Measurements from ENCODE around the gene OR5B12.
"Not testable (repeated sequence)": the region's sequence is repeated elsewhere in the genome, so short reads cannot be mapped to it uniquely, and the experiment has no call there.

Gene OR5B12

GRCh38 chr11:58442136-58442535 lies at the start of gene OR5B12:
TSS of gene OR5B12 (minus strand) at chr11:58442236. CDS start at chr11:58440151, 2,085 bp downstream.
- no peak for FAIRE-seq

- FAIRE-seq, result no peak
Measured at GRCh38 chr11:58490827-58491226, 48.8 kb upstream of the OR5B12 start.

- no peak for FAIRE-seq
Measured at GRCh38 chr11:58487170-58487569, 45.1 kb upstream of the OR5B12 start.

- no peak for FAIRE-seq
Measured at GRCh38 chr11:58485961-58486360, 43.9 kb upstream of the OR5B12 start.

- FAIRE-seq, result no peak
Measured at GRCh38 chr11:58471892-58472291, 29.9 kb upstream of the OR5B12 start.

- no peak for FAIRE-seq
Measured at GRCh38 chr11:58466293-58466692, 24.3 kb upstream of the OR5B12 start.

- no peak for FAIRE-seq
Measured at GRCh38 chr11:58465690-58466089, 23.7 kb upstream of the OR5B12 start.

- FAIRE-seq, result no peak
Measured at GRCh38 chr11:58451585-58451984, 9.5 kb upstream of the OR5B12 start.

- no peak for FAIRE-seq
Measured at GRCh38 chr11:58446294-58446693, 4.3 kb upstream of the OR5B12 start.

GRCh38 chr11:58444300-58444699 lies 2.3 kb upstream of the OR5B12 start:
- no peak for FAIRE-seq

- FAIRE-seq, result no peak
Measured at GRCh38 chr11:58438486-58438885, 3.5 kb downstream of the OR5B12 start.

- no peak for FAIRE-seq
Measured at GRCh38 chr11:58434217-58434616, 7.8 kb downstream of the OR5B12 start.

GRCh38 chr11:58433638-58434203 lies 8.3 kb downstream of the OR5B12 start:
- FAIRE-seq, result no peak

GRCh38 chr11:58429273-58429672 lies 12.8 kb downstream of the OR5B12 start:
- FAIRE-seq, result no peak

GRCh38 chr11:58428021-58428420 lies 14.0 kb downstream of the OR5B12 start, which contains the start of gene OR5B2:
TSS of gene OR5B2 (minus strand) at chr11:58428121. CDS start at chr11:58423261, 4,860 bp downstream.
- FAIRE-seq, result no peak

- no peak for FAIRE-seq
Measured at GRCh38 chr11:58406774-58407173, 35.3 kb downstream of the OR5B12 start, which contains the start of gene OR5B3. TSS of gene OR5B3 (minus strand) at chr11:58406874. CDS start at chr11:58403409, 3,465 bp downstream.

- FAIRE-seq, result not testable (repeated sequence)
Measured at GRCh38 chr11:58399622-58400021, 42.4 kb downstream of the OR5B12 start.

GRCh38 chr11:58395581-58395980 lies 46.5 kb downstream of the OR5B12 start:
- FAIRE-seq, result no peak

- FAIRE-seq, result no peak
Measured at GRCh38 chr11:58394195-58394594, 47.8 kb downstream of the OR5B12 start.

GRCh38 chr11:58392746-58393145 lies 49.3 kb downstream of the OR5B12 start:
- FAIRE-seq, result no peak

- no peak for FAIRE-seq
Measured at GRCh38 chr11:58391879-58392278, 50.2 kb downstream of the OR5B12 start.

- no peak for FAIRE-seq
Measured at GRCh38 chr11:58390551-58391063, 51.4 kb downstream of the OR5B12 start.
